NCI-H774 (cell line): ENCODE data around the gene ADIPOR2.
A peak's percentile ranks its signal among the peaks of the same experiment; 100 is the strongest.

Experiments used
- DNase-seq: peaks from one replicate; lab custom pipeline; 2025; lab: John Stamatoyannopoulos, UW

ADIPOR2 gene

DNA sequence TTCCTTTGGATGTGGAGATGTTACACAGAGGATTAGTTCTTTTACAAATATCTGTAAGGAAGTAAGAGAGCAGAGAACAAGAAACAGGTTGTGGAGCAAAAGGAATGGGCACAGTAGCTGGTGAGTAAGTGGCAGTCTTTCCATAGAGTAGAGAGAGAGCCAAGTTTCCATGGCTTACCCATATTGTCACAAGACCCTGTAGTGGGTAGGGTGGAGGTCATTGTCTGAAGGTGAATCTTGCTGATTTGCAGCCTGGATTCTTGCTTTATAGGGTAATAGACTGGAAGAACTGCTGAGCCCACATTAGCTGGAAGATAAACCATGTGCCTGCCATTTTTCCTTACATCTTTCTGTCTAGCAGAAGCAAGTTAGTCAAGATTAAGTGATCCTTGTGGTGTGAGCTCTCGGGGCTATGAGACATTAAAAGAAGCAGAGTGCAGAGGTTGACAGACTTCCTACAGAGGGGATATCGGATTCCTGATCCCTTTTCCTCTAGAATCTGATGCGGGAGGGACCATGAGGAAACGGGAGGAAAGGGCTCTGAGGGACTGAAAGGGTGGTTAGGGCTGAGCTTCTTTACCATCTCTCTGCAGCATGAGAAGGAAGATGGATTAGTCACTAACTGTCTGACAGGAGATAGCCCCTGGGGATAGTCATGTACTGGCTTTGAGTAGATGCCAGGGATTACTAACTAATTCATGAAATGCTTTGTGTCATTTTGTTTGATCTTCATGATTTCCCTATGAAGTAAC is 85.5 kb downstream of the ADIPOR2 start:
- no peak for DNase-seq

DNA sequence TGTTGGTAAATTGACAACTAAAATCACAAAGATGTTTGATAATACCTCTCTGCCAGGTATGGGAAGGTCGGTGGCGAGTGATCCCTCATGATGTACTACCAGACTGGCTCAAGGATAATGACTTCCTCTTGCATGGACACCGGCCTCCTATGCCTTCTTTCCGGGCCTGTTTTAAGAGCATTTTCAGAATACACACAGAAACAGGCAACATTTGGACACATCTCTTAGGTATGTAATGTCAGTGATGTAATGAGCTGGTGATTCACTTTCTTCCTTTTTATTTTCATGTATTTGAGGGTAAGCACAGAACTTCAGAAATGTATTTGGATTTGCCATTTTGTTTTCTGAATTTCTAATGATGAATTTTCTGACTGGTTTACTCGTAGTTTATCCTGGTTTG is 86.9 kb downstream of the ADIPOR2 start:
- DNase-seq: no peak

DNA sequence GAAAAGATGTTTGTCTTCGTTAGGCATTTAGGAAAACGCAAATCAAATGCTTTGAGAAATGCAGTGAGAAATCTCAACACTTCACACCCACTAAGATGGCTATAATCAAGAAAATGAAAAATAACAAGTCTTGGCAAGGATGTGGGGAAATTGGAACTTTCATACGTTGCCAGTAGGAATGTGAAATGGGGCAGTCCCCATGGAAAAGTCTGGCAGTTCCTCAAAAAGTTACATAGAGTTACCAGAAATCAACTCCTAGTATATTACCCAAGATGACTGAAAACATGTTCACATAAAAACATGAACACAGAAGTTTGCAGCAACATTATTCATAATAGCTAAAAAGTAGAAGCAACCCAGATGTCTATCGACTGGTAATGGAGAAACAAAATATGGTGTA is 88.0 kb downstream of the ADIPOR2 start:
- no peak for DNase-seq

- no peak for DNase-seq
Measured at GRCh38 chr12:1779783-1780182, 88.9 kb downstream of the ADIPOR2 start.

DNA sequence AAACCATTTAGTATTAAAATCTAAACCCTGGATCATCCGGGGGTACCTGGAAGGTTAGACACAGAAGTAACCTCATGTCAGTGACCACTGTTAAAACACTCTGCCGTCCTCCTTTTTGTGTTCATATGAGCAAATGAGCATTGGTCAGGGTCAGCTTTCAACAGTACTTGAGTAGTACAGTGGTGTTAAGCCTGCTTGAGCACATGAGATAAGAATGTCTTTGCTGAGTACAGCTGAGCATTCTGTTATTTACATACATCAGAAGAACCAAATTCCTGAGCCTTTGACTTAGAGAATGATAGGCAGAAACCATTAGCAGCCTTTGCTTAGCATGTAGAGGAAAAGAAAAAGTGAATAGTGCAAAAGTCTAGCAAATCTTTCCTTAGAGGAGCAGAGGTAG is 90.9 kb downstream of the ADIPOR2 start:
- no peak for DNase-seq

DNA sequence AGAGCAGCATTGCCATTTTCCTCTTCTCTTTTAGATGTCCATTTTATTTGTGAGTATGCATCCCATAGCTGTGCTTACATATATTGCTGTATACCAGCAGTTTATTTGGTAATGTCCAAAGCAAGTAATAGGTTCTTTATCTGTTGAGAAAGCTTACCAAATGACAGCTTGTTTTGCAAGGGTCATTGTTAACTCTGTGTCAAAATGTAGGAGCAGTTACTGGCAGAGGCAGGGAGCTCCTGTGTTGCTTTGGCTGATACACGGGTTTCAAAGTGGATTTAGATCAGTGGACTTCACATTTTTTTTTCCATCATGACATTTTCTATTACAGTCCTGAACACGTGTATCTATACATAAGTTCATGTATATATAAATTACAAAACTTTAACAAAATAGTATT is 91.3 kb downstream of the ADIPOR2 start:
- DNase-seq: no peak

DNA sequence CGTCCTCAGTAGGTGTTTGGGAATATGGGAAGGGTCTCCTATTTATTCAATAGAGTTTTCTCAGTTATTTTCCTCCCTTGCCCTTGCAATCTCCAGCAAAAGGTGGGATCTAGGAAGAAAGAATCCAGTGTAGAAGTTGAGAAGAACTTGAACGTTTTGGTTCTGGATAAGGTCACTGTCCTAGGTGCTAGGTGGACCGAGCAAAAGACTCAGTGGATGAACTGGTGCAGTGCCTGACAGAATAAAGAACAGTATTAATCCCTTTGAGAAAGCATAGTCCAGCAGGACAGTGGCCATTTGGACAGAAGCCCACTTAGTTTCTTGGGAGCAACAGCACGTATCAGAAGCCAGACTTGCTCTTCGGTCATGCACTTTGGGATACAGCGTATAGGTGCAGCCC is 96.8 kb downstream of the ADIPOR2 start:
- DNase-seq: no peak

GRCh38 chr12:1790444-1790843 is 99.6 kb downstream of the ADIPOR2 start:
- no peak for DNase-seq

- peak; percentile 58 for DNase-seq
Measured at GRCh38 chr12:1791104-1791841, 100.4 kb downstream of the ADIPOR2 start.

- DNase-seq: no peak
Measured at GRCh38 chr12:1792406-1792805, 101.5 kb downstream of the ADIPOR2 start.

DNA sequence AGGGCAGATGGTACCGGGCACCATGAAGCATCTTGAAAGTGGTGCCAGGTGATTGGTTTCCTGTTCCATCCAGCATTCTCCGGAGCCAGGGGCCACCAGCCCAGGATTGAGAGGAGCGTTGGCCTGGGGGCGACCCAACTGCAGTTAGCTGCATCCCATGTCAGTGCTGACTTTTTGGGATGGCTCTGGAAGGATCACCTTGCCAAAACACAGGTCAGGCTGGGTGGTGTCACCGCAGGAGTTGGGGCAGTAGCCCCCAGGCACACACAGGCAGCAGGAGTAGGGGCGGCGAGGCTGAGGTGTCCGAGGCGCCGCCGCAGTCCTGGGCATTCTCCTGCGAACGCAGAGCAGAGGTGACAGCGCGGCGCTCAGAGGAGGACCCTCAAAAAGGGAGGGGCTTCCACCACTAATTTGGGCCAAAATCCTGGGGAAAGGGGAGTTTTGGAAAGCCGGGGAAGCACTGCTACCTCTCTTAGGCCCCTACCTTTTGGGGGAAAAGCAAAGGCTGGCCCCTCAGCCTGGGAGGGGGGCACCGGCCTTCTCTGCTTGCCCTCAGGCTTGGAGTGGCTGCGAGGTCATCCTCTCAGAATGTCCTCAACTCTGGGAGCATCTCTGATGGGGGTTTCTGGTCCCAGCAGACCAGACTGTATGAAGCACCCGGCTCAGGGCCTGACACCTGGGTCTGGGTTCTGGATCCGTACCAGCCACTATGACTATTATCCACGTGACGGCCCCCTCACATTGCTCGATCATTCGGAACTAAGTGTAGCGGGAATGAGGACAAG is 102.7 kb downstream of the ADIPOR2 start:
- no peak for DNase-seq

DNA sequence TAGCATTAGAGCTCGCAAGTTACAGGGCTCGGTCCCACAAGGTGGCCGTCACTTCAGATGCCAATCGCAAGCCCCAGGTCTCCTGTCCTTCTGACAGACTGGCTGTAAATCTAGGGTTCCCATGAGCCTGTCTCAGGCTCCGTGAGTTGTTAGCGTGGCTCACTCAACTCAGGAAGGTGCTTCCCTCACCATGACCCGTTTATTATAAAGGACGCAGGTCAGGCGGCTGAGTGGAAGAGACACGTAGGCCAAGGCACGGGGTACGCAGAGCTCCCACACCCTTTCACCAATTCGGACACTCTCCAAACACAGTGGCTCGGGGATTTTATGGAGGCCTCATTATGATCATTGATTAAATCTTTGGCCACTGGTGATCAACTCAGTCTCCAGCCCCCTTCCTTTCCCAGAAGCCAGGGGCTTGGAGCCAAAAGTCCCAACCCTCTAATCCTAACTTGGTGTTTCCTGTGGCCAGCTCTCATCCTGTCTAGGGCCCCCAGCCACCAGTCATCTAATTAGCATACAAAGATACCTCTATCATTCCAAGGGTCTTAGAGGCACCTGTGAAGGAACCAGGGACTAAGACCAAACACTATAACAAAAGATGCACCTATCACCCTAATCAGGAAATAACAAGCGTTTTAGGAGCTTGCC is 103.7 kb downstream of the ADIPOR2 start:
- DNase-seq: no peak

- DNase-seq: no peak
Measured at GRCh38 chr12:1795221-1795784, 104.4 kb downstream of the ADIPOR2 start.

- peak; percentile 94 for DNase-seq
Measured at GRCh38 chr12:1795785-1796514, 105.1 kb downstream of the ADIPOR2 start.

DNA sequence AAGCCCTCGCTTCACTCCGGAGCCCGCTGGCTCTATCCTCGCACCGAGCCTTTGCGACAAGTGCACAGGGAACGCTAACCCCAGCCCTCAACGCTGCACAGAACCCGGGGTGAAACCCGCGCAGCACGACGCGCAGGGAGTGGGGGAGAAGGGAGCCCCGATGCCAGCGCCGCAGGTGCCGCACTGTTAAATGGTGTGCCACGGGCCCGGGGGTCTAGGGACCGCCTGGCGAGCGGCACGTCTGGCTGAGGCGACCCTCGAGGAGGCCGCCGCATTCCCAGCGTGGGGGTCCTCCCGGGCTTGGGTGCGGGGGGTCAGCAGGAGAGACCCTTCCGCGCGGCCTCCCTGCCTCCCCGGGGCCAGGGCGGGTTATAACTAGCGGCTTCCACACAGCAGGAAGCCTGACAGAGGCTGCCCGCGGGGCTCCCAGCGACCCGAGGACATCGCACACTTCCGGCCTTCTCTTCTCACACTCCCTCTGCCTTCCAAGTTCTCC is 105.7 kb downstream of the ADIPOR2 start:
- DNase-seq: peak; percentile 8

- peak; percentile 21 for DNase-seq
Measured at GRCh38 chr12:1797011-1797901, 106.4 kb downstream of the ADIPOR2 start.

- no peak for DNase-seq
Measured at GRCh38 chr12:1797991-1798640, 107.2 kb downstream of the ADIPOR2 start.

- no peak for DNase-seq
Measured at GRCh38 chr12:1798641-1799020, 107.8 kb downstream of the ADIPOR2 start.

GRCh38 chr12:1799051-1799881 is 108.4 kb downstream of the ADIPOR2 start:
- DNase-seq: no peak
